Pancreas (tissue), 10 donors: Measurements from ENCODE around the gene ANTXR2. TPM values are rescaled to one million over a fixed set of nuclear protein-coding genes. Genes with fewer than 3 reads are reported as not detected.

Source experiments
- ATAC-seq, 4 donors: fragments of 200-7000 bp; cut with Tn5 transposase; one replicate each; pipeline versions ENCODE4 v1.8.0 to v1.9.1; 2020; ENCODE audit warnings: mild to moderate bottlenecking in 4 of 4, moderate library complexity in 4 of 4
- DNase-seq, 6 donors: peaks; one replicate each; pipeline ENCODE4 v3.0.0-alpha.2; 2020
- FAIRE-seq: peaks from 2 replicates; lab custom pipeline; 2012; peaks lifted over from hg19 to GRCh38; lab: Jason Lieb, UNC
- H3K27ac ChIP-seq, 4 donors: fragments of 200-600 bp; sonication (generic); 1 replicate in 3 of 4; 2 replicates in 1 of 4; pipeline versions ENCODE4 v1.5.0 to v1.8.0; 2020
- H3K27me3 ChIP-seq, 4 donors: fragments of 200-600 bp; one replicate each; pipeline ENCODE4 v1.8.0; 2021
- H3K36me3 ChIP-seq, 3 donors: fragments of 200-600 bp; sonication (generic) in 1 of 3; one replicate each; pipeline versions ENCODE4 v1.5.0 to v1.8.0; 2020 to 2021
- H3K4me1 ChIP-seq, 3 donors: fragments of 200-600 bp; one replicate each; pipeline ENCODE4 v1.8.0; 2021
- H3K4me3 ChIP-seq, 4 donors: fragments of 200-600 bp; sonication (generic) in 2 of 4; one replicate each; pipeline versions ENCODE4 v1.5.0 to v1.8.0; 2020 to 2021
- H3K9me3 ChIP-seq, 4 donors: fragments of 200-600 bp; one replicate each; pipeline ENCODE4 v1.8.0; 2021
- WGBS, 2 donors: extraction: QIAGEN DNeasy Blood & Tissue Kit; methylation state at CpG; one replicate each; pipeline ENCODE4 v1.1.7; 2013; 5-methylcytosine and 5-hydroxymethylcytosine counted together
- intact Hi-C, 3 donors: fragments of 100-400 bp; cut with DNase I; formaldehyde crosslinking; loops; one replicate each; pipeline versions ENCODE4 v1.11.1 to v1.14.2; 2022
- polyA plus RNA-seq, 2 donors: library from polyadenylated mRNA; stranded (reverse); fragments of 200-250 nt; gene quantifications; one replicate each; pipeline ENCODE4 v1.2.3, GENCODE V29; 2013
- total RNA-seq, 6 donors: library from RNA; stranded (reverse); fragmentation: NEBNext Ultra II Directional in 4 of 6; extraction: Animal tissue kit (Norgen Biotek cat#: 25700) in 4 of 6; gene quantifications; one replicate each; pipeline versions ENCODE4 v1.2.1 to v1.2.4, GENCODE V29; 2021 to 2023
- TF ChIP-seq, protein P1 (sequence below), 4 donors: fragments of 200-600 bp; sonication (generic) in 3 of 4; IDR thresholded peaks; one replicate each; pipeline versions ENCODE4 v1.5.0 to v1.8.0; 2021; ENCODE audit warnings: antibody characterized with exemption in 4 of 4
- donor health status: healthy with polysubstance abuse.
- donor health status: DM: no; HTN: no; CAD: no; lungs with moderate emphysema.
- donor health status: DM: no; HTN: no; CAD: no.
- donor health status: control.
- donor health status: control.
- donor health status: Bipolar disorder and iron deficiency.
- donor health status: DM: yes; HTN: yes; CAD: no.
- donor health status: DM: no; HTN: no; CAD: no.
- donor health status: DM: no; HTN: no; CAD: no.
- donor health status: DM: yes; HTN: yes; CAD: no.

ANTXR2 gene
- total and polyA plus RNA-seq, 8 donors: 1.4 to 22.4 (median 4.6) TPM

DNA sequence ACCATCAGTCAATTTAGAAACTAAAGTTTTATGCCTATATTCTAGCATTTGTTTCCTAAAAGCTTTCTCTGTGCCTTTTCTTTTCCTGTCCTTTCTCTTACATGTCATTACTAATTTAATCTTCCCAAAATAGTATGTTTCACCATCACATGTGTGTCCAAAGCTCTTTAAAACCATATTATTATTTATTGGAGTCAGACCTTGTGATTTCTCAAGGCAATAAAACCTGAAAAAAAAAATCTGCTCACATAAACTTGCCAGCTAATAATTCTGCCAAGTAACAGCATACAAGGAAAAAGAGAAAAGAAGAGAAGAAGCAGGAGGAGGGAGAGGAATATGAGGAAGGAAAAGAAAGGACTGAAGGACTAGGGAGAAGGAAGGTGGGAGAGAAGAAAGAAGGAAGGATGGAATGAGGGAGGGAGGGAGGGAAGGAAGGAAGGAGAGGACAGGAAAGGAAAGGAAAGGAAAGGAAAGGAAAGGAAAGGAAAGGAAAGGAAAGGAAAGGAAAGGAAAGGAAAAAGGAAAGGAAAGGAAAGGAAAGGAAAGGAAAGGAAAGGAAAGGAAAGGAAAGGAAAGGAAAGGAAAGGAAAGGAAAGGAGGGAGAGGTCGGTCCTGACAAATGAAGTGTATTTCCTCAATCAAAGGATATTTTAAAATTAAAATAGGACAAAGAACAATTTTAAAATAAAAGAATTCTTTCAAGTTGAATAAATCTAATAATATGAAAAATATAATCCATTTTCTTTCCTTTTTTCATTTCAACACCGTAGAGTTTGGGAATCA lies 57.4 kb downstream of the ANTXR2 start:
- no peaks in the 10 kb centered on the region for H3K27me3 ChIP-seq
- intact Hi-C loops: no loop called here
- DNase-seq (no peak), FAIRE-seq (peak; percentile 26), ATAC-seq (no peak)
- H3K4me1 ChIP-seq: peaks cover 0 to 4% (median 0%) of the 10 kb centered on the region in 3 donors
- H3K4me3 ChIP-seq: no peak overlapping the region
- TF ChIP-seq, protein P1, sequence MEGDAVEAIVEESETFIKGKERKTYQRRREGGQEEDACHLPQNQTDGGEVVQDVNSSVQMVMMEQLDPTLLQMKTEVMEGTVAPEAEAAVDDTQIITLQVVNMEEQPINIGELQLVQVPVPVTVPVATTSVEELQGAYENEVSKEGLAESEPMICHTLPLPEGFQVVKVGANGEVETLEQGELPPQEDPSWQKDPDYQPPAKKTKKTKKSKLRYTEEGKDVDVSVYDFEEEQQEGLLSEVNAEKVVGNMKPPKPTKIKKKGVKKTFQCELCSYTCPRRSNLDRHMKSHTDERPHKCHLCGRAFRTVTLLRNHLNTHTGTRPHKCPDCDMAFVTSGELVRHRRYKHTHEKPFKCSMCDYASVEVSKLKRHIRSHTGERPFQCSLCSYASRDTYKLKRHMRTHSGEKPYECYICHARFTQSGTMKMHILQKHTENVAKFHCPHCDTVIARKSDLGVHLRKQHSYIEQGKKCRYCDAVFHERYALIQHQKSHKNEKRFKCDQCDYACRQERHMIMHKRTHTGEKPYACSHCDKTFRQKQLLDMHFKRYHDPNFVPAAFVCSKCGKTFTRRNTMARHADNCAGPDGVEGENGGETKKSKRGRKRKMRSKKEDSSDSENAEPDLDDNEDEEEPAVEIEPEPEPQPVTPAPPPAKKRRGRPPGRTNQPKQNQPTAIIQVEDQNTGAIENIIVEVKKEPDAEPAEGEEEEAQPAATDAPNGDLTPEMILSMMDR (IDR thresholded peaks at IDR 0.05): no peak
- no peak overlapping the region for H3K27ac ChIP-seq
- WGBS, 2 donors: 96 to 100% methylated on average over 2 of the region's 2 CpGs
- no peaks in the 10 kb centered on the region for H3K36me3 ChIP-seq
- no peaks in the 10 kb centered on the region for H3K9me3 ChIP-seq

DNA sequence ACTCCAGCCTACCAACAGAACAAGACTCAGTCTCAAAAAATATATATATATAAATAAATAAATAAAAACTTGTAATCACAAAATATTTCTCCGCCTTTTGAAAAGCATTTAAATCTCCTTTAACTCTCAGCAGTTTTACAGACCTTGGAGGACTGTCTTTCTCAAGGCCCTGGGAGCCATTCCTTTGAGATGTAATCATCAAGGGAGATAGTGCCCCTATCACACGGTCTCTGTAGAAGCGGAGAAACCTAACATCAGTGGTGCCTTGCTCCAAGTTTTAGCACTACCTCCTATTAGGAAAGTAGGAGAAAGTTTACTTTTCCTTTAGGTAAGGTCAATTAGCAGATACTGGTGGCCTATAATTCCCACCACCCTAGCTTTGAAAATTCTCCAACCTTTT lies 58.5 kb downstream of the ANTXR2 start:
- no peaks in the 10 kb centered on the region for H3K27me3 ChIP-seq
- no peaks in the 10 kb centered on the region for H3K36me3 ChIP-seq
- DNase-seq (no peak), ATAC-seq (no peak), FAIRE-seq (no peak)
- TF ChIP-seq, protein P1 (IDR thresholded peaks at IDR 0.05): no peak
- no peaks in the 10 kb centered on the region for H3K9me3 ChIP-seq
- peaks cover 0 to 4% (median 0%) of the 10 kb centered on the region in 3 donors for H3K4me1 ChIP-seq
- 95 to 98% methylated on average over 3 of the region's 3 CpGs for WGBS, 2 donors
- intact Hi-C loops: no loop called here
- H3K27ac ChIP-seq: no peak overlapping the region
- H3K4me3 ChIP-seq: no peak overlapping the region

DNA sequence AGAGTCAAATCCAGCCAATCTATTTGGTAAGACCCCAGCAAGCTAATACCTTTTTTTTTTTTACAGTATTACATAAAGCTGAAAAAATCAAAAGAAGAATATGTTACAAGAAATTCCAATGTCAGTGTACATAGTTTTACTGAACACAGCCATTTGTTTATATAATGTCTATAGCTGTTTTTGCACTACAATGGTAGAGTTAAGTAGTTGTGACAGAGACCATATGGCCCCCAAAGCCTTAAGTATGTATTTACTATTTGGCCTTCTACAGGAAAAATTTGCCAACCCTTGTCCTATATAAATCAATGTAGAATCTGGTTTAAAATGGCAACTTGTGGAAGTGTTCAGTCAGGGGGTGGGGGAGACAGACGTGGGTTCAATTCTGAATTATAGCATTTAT lies 60.7 kb downstream of the ANTXR2 start:
- ATAC-seq (no peak), FAIRE-seq (no peak), DNase-seq (no peak)
- no peak overlapping the region for H3K27ac ChIP-seq
- TF ChIP-seq, protein P1 (IDR thresholded peaks at IDR 0.05): no peak
- H3K36me3 ChIP-seq: no peaks in the 10 kb centered on the region
- no peaks in the 10 kb centered on the region for H3K27me3 ChIP-seq
- WGBS, 2 donors: 69 to 73% methylated on average over 1 of the region's 1 CpG
- no peaks in the 10 kb centered on the region for H3K9me3 ChIP-seq
- no peak overlapping the region for H3K4me3 ChIP-seq
- H3K4me1 ChIP-seq: no peaks in the 10 kb centered on the region
- intact Hi-C loops: no loop called here

DNA sequence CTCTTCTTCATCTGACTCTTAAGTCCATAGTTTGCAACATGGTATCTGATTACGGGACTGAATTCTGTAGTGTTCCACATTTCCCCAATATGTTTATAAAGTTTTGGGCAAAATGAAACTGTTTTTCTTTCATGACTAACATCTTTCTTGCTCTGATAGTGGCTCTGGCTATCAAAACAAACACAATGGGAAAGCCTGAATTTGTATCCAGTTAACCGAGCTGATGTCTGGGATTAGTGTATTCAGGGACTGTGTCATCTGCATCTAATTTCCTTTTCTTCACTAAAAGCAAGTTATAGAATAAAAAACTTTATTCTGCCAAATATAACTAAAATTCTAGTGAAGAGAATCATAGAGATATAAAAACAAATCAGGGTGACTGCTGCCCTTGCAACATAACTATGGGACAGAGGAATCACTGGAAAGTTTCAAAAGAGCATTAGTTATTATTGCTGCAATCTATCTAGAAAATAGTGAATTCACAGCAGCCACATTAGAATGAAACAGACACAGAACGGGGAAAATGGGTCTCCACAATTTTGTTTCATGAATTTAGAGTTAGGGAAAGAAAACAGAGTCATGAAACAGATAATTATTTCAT lies 61.3 kb downstream of the ANTXR2 start:
- Histone ChIP-seq H3K9me3 (no peaks in the 10 kb centered on the region), H3K27ac (no peak overlapping the region), H3K4me3 (no peak overlapping the region), H3K27me3 (no peaks in the 10 kb centered on the region), H3K36me3 (no peaks in the 10 kb centered on the region), H3K4me1 (no peaks in the 10 kb centered on the region)
- no peak for DNase-seq
- intact Hi-C loops: no loop called here
- no peak for FAIRE-seq
- 82 to 88% methylated on average over 3 of the region's 3 CpGs for WGBS, 2 donors
- no peak for ATAC-seq
- TF ChIP-seq, protein P1 (IDR thresholded peaks at IDR 0.05): no peak

DNA sequence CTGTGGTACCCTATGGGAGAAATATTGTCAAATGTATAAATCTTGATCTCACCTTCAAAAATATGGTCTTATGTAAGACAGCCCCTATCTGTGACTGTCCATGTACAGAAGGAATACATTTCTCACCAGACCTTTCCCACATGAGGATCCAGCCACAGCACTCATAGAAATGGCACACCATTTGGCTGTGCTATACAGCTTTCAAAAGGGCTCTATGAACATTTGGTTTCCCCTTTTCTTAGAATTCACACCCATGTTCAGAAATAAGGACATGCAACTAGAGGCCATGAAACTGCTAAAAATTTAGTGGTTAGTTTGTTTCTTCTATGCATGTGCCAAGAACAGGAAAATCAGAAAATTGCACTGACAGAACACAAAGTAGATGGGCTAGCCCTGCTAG lies 62.7 kb downstream of the ANTXR2 start:
- intact Hi-C loops: no loop called here
- H3K36me3 ChIP-seq: no peaks in the 10 kb centered on the region
- FAIRE-seq: no peak
- no peak overlapping the region for H3K27ac ChIP-seq
- ATAC-seq: no peak
- H3K4me3 ChIP-seq: no peak overlapping the region
- TF ChIP-seq, protein P1 (IDR thresholded peaks at IDR 0.05): no peak
- H3K9me3 ChIP-seq: no peaks in the 10 kb centered on the region
- no peaks in the 10 kb centered on the region for H3K27me3 ChIP-seq
- DNase-seq: no peak
- no peaks in the 10 kb centered on the region for H3K4me1 ChIP-seq
